Omental fat pad (tissue), 4 donors: ENCODE data around the gene FSTL4. TPM values are rescaled to one million over a fixed set of nuclear protein-coding genes. Genes with fewer than 3 reads are reported as not detected.
"Not testable (repeated sequence)": the region's sequence is repeated elsewhere in the genome, so short reads cannot be mapped to it uniquely, and the experiment has no call there.

Experiments used
- ATAC-seq: fragments of 150-250 bp; one replicate; pipeline ENCODE4 v1.9.1; 2016; ENCODE audit warnings: mild to moderate bottlenecking, moderate library complexity; ENCODE audit not compliant: low FRiP score
- DNase-seq: peaks from one replicate; pipeline ENCODE4 v3.0.0-alpha.2; 2019; ENCODE audit warnings: low spot score
- total RNA-seq, 4 donors: library from RNA; depleted of rRNA; stranded (reverse); fragments of >200 nt; gene quantifications; one replicate each; pipeline ENCODE4 v1.1.0, GENCODE V29; 2016
- TF ChIP-seq, protein P1 (sequence below), 3 donors: fragments of 450-650 bp; IDR thresholded peaks; one replicate each; pipeline ENCODE4 v1.5.1; 2016 to 2017; ENCODE audit warnings: antibody characterized with exemption in 3 of 3, mild to moderate bottlenecking in 3 of 3, moderate library complexity in 2 of 3

Gene FSTL4
- total RNA-seq, 4 donors from 2014 or later: 0.32 TPM; not detected in 3

DNA sequence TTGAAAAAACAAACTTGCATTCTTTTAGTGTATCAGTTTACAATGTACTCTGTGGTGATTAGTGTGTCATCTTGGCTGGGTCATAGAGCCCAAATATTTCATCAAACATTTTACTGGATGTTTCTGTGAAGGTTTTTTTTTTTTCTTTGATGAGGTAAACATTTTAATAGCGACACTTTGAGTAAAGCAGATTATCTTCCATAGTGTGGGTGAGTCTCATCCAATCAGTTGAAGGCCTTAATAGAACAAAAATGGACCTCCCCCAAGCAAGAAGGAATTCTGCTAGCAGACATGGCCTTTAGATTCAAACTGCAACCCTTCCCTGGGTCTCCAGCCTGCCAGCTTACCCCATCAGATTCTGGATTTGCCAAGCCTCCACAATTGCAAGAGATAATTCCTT, 72.5 kb downstream of the FSTL4 start:
- ATAC-seq: no peak
- DNase-seq: no peak
- TF ChIP-seq, protein P1, sequence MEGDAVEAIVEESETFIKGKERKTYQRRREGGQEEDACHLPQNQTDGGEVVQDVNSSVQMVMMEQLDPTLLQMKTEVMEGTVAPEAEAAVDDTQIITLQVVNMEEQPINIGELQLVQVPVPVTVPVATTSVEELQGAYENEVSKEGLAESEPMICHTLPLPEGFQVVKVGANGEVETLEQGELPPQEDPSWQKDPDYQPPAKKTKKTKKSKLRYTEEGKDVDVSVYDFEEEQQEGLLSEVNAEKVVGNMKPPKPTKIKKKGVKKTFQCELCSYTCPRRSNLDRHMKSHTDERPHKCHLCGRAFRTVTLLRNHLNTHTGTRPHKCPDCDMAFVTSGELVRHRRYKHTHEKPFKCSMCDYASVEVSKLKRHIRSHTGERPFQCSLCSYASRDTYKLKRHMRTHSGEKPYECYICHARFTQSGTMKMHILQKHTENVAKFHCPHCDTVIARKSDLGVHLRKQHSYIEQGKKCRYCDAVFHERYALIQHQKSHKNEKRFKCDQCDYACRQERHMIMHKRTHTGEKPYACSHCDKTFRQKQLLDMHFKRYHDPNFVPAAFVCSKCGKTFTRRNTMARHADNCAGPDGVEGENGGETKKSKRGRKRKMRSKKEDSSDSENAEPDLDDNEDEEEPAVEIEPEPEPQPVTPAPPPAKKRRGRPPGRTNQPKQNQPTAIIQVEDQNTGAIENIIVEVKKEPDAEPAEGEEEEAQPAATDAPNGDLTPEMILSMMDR (IDR thresholded peaks at IDR 0.05): no peak

DNA sequence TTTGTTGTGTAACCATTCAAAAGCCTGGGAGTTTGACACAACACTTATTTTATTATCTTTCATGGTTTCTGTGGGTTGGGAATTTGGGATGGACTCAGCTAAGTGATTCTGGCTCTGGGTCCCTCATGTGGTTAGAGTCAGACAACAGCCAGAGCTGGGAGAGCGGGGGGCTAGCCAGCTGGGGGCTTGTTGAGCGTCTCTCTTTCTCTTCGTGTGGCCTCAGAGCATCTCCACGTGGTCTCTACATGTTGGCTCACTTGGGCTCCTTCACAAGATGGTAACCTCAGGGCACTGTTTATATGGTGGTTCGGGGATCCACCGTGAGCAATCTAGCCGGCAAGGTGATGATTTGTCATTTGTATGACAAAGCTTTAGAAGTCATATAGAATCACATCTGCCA, 73.6 kb downstream of the FSTL4 start:
- TF ChIP-seq, protein P1 (IDR thresholded peaks at IDR 0.05): no peak
- ATAC-seq: no peak
- DNase-seq: no peak

DNA sequence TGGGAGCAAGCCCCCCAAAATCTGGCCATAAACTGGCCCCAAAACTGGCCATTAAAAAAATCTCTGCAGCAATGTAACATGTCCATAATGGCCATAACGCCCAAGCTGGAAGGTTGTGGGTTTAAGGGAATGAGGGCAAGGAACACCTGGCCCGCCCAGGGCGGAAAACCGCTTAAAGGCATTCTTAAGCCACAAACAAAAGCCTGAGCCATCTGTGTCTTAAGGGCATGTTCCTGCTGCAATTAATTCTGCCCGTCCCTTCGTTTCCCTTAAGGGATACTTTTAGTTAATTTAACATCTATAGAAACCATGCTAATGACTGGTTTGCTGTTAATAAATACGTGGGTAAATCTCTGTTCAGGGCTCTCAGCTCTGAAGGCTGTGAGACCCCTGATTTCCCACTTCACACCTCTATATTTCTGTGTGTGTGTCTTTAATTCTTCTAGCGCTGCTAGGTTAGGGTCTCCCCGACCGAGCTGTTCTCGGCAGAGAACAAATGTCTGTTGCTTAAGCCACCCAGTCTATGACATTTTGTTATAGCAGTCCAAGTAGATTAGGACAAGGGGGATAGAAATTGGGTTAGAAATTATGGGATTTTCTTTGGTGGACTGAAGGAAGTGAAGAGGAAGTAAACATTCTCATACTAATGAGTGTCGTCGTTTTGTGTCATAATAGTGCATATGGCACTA, 77.0 kb downstream of the FSTL4 start:
- DNase-seq, ATAC-seq: not testable (repeated sequence)

DNA sequence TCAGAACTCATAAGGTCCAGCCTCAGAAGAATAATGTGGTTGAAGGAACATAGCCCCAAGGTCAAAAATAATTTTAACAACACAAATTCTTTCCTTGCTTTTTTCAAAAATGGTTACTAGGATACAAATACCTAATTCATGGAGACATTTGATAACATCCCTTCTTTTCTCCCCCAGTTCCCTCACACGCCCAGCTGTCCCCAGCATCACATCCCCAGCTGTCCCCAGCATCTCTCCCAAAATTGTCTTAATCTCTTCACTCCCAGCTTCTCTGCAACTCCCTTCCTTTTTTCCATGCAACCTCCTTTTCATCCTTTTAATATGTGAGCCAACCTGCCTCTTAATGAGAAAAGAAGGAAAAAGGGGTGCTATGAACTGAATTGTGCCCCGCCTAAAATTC, 77.8 kb downstream of the FSTL4 start:
- ATAC-seq (no peak), DNase-seq (no peak)
- TF ChIP-seq, protein P1 (IDR thresholded peaks at IDR 0.05): no peak

DNA sequence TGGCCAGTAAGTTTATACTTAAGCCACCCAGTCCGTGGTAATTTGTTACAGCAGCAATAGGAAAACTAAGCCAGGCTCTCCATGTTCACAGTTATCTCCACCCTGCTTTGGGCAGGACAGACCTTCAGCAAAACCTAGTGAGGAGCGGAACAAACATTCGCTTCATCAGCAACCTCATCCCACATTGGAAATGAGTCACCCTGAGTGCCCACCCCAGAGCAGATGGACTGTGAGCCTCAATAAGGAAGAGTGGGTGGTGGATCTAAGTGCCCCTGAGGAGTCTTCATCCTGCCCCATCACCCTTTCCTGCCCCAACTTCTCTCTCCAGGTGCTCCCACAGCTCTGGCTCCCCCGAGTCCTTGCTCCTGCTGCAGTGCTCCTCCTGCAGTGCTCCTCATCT, 78.8 kb downstream of the FSTL4 start:
- no peak for ATAC-seq
- TF ChIP-seq, protein P1 (IDR thresholded peaks at IDR 0.05): no peak
- DNase-seq: no peak

DNA sequence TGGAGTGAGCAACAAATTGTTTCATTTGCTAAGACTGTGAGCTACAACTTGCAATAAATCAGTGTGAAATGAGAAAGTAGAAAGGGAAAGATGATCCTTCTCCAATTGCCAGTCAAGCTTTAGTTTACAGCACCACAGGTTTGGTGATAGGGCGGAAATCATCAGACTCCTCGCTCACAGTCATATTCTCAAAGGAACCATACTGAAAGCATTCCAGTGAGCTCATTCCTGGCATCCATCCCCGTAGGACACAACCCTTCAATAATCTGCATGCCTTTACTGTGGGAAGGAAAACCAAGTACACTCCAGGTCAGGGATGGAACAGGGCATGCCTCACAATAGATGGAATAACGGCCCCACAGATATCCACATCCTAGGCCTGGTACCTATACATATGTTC, 80.7 kb downstream of the FSTL4 start:
- DNase-seq: no peak
- TF ChIP-seq, protein P1 (IDR thresholded peaks at IDR 0.05): no peak
- ATAC-seq: no peak

DNA sequence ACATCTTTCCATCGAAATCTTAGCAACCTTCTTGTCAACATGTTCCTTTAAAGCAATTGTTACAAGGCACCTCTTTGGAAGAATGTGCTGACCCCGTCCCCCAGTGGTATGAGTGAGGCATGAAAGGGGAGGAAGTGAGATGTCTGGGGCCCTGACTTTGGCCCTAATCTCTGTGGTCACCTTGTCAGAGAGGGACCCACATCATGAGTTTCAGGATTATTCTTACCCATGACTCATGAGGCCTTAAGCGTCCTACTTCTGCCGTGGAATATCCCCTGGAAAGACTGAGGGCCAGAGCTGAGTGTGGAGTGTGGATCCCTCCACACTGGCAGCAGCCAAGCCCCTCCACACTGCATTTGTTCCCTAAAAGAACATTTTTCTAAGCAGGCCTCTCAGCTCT, 81.2 kb downstream of the FSTL4 start:
- ATAC-seq (no peak), DNase-seq (no peak)
- TF ChIP-seq, protein P1 (IDR thresholded peaks at IDR 0.05): no peak
